NCI-H146 treated with DMSO at 0.1 percent for 48 hours (cell line): ENCODE data around the gene CEMIP2.

Source experiments
- DNase-seq: peaks from one replicate; lab custom pipeline; 2025; ENCODE audit not compliant: unreplicated experiment; lab: John Stamatoyannopoulos, UW

CEMIP2 gene

DNA sequence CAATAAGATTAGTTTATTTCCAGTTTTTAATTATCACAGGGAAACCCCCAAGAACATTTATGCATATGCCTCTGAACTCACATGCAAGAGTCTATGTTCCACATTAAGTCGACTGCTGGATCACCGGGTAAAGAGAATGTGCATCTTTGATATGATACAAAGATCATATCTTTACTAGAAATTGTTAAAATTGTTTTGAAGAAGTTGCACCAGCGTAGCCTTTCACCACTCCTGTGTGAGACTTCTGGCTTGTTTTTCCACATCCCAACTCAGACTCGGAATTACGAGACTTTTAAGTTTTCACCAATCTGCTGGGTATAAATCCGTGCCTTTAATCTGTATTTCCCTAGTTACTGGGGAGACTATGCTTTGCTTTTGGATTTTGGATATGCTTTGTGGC, 113.2 kb downstream of the CEMIP2 start:
- no peak for DNase-seq

DNA sequence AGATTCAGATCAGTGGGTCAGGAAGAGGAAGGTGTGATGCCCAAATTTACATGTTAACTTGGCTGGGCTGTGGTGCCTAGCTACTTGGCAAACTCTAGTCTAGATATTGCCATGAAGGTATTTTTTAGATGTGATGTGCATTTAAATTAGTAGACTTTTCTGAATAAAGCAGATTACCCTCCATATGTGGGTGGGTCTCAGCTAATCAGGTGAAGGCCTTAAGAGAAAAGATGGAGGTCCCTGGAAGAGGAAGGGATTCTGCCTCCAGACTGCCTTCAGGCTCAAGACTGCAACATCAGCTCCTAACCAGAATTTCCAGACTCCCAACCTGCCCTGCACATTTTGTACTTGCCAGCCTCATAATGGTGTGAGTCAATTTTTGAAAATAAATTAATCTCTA, 115.8 kb downstream of the CEMIP2 start:
- DNase-seq: no peak

DNA sequence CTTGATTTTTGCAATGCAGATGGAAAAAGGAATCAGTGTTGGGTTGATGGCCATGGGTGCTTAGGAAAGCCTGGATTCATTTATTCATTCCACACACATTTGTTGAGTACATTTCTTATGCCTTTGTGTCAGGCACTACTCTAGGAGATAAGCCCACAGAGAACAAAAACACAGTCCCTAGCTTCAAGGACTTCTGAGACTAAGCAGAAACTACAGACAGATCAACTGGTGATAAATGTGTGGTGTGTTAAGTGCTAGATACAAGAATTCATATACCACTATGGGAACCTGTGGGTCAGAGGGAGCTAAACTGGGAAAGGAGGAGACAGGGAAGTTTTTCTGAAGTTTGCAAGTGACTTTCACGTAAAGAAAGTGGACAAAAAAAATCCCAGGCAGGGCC, 119.9 kb downstream of the CEMIP2 start:
- DNase-seq: no peak

DNA sequence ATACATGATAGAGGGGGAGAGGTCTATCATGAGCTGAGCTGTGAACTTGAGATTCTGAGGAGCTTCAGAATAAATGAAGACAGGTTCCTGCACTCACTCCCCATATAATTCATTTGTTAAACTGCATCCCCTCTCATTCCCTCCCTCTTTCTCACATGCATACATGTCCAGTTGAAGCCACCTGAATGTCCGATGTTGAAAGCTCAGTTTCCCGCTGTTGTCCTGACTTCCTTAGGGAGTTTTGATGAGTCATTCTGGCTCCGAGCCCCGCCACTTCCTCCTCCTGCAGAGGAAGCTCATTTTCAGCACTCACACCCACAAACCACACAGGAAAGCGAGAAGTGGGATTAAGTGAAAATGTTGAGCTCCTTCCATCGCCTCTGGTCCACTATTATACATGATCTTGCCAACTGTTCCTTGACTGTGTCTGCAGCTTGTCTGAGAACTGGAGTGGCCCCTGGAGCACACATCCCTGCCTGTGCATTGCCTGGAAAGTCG, 121.2 kb downstream of the CEMIP2 start:
- DNase-seq: no peak

- DNase-seq: no peak
Observed at GRCh38 chr9:71646131-71646530, 122.2 kb downstream of the CEMIP2 start.

GRCh38 chr9:71644819-71645362, 123.4 kb downstream of the CEMIP2 start:
- no peak for DNase-seq

DNA sequence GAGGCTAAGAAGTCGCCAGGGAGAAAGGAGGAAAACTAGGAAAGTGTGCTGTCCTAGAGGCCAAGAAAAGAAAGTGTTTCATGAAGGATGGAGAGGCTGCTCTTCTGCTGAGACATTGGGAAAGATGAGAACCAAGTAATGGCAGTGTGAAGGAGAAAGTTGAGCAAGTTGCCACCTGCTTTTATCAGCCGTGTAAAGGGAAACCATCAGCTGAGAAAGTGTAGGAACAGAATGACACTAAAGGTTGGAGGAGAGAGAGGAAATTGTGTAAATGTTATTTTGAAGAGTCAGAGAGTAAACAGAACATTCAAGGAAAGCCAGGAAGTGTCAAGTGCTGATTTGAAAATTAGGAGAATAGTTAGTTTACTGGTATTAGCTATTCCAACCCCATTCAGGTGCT, 125.0 kb downstream of the CEMIP2 start:
- DNase-seq: no peak

DNA sequence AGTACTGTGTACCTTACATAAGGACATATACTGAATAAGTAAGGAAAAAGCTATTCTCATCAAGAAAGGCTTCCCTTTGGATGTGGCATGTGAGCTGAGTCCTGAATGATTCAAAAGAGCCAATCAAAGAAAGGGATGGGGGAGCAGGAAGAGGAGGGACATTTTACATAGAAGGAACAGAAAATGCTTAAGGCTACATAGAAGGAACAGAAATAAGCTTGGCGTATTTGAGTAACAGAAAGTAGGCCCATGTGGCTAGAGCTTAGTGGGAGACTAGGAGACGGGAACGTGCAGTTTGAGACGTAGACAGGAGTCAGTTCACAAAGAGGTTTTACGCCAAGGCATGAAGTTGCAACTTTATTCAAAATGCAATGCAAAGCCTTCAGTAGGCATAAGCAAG, 126.3 kb downstream of the CEMIP2 start:
- DNase-seq: no peak

DNA sequence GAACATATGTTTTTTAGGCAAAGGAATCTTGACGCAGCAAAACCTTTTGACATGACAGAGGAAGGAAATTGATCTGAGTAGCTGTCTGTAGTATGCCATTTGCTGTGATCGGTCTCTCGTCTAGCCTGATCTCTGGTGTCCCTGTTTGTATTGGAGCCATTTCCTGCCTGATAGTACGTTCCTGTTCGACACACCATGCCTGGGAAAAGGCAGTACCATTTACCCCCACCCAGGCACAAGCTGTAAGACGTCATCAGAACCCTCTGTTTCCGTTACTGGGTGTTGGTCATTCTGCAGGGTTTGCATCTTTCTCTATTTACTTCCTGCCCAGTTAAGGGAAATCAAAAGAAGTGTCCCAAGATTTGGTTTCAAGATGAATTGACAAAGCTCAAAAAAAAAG, 129.7 kb downstream of the CEMIP2 start:
- DNase-seq: no peak

DNA sequence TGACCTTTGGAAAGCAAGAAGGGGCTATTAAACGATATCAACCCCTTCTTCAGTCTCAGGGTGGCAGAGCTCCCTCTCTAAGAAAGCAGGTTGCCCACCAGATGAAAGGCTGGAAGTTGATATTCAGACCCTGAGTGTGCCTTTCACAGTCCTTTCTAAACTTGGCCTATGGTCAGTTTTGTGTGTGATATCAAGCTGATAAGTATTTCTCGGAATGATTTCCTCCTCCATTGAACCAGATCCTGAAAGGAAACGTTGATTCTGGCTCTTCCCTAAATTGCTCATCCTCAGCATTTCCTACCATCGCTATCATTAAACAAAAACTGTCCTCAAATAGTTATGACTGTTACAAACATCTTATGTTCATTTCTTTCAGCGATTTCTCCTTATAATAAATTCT, 130.4 kb downstream of the CEMIP2 start:
- no peak for DNase-seq

DNA sequence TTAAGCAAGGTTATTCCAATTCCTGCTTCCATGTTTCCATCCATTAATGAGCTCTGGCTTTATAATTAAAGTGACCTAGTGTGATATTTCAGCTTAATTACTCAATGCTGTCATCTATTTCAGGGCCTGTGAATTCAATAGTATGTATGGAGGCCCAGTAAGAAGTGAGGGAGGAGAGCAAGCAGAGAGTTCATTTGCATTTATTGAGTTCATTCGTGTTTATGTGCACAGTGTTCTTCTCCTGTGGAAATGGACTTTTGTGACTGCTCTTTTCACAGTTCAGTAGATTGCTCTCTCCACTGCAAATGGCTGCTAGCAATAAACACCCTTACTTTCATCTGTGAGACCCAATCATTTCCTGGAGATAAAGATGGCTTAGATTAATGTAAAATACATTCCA, 130.9 kb downstream of the CEMIP2 start:
- no peak for DNase-seq

GRCh38 chr9:71636143-71636839, 132.0 kb downstream of the CEMIP2 start:
- DNase-seq: no peak

GRCh38 chr9:71634752-71635151, 133.6 kb downstream of the CEMIP2 start:
- DNase-seq: no peak
